NCI-H526 treated with DMSO at 0.1 percent for 48 hours (cell line): ENCODE measurements around the gene HPS3.
"Not testable (repeated sequence)": the region's sequence is repeated elsewhere in the genome, so short reads cannot be mapped to it uniquely, and the experiment has no call there.

Source experiments
- DNase-seq: peaks from one replicate; lab custom pipeline; 2025; lab: John Stamatoyannopoulos, UW

Gene HPS3

DNA sequence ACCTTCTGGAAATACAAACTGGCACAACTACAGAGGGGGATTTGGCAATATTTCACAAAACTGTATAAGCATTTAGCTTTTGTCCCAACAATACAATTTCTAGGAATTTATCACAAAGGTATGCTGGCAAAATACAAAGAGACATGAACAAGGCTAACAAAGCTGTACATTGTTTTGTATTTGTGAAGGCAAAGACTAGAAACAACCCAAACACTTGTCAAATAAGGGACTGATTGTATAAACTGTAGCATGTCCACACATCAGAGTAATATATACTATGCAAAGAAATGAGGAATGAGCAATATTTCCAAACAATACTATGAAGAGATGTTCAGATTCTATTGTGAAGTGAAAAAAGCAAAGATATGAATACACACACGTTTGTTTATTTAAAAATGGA is 65.8 kb downstream of the HPS3 start:
- DNase-seq, result no peak

- DNase-seq, result not testable (repeated sequence)
Measured at GRCh38 chr3:149196805-149197592, 67.6 kb downstream of the HPS3 start.

- no peak for DNase-seq
Measured at GRCh38 chr3:149197669-149198068, 68.2 kb downstream of the HPS3 start.

DNA sequence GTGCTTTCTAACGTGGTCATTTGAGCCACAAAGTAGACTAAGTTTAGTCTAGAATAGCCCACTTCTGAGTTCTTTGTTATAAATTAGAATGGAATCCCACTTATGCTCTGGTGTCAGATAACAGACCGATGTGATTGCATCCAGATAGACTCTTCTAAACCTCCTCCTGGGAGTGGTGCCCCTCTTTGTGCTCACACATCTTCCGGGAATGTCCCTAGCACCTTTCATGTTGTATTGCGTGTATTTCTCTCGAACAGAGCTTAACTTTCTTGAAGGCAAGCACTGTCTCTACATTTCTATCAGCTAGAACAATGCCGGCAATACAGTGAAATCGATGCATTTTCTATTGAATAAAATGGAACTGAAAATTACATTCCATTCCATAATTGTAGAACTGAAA is 69.2 kb downstream of the HPS3 start:
- no peak for DNase-seq

DNA sequence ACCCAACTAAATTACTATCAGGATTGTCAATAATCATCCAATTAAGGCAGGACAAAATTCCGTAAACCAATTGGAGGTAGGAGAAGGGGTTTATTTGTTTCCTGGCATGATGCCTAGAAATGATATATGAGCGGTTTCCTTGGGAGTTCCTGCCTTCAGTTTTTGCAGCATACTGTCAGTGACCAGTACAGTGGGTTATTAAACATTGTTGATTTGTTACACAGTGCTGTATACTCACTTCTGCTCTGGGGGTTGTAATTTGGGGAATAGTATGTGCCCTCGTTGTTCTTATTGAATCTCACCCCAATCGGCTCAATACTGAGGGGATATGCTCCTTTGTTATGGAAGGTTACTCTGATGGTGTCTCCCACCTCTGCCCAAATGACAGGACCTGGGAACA is 70.0 kb downstream of the HPS3 start:
- no peak for DNase-seq

DNA sequence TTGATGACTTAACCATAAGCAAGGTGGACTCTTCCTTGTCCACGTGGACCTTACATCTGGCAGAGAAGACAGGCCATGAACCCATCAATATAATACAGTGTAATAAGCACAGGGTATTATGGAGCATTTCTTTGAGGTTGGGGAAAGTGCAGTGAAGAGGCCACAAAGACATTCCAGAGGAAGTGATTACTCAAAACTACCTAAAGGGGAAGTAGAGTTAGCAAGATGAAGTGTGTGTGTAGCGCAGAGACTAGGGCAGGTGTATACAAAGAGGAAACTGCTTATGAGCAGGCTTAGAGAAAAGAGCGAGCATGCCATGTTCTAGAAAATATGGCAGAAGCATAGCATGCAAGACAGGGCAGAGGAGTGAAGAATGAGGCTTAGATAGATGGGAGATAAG is 74.3 kb downstream of the HPS3 start:
- no peak for DNase-seq

GRCh38 chr3:149204390-149204991 is 75.1 kb downstream of the HPS3 start:
- DNase-seq, result no peak

- DNase-seq, result no peak
Measured at GRCh38 chr3:149207475-149207874, 78.0 kb downstream of the HPS3 start.

- no peak for DNase-seq
Measured at GRCh38 chr3:149209431-149209830, 80.0 kb downstream of the HPS3 start.

GRCh38 chr3:149212386-149212785 is 82.9 kb downstream of the HPS3 start:
- no peak for DNase-seq

DNA sequence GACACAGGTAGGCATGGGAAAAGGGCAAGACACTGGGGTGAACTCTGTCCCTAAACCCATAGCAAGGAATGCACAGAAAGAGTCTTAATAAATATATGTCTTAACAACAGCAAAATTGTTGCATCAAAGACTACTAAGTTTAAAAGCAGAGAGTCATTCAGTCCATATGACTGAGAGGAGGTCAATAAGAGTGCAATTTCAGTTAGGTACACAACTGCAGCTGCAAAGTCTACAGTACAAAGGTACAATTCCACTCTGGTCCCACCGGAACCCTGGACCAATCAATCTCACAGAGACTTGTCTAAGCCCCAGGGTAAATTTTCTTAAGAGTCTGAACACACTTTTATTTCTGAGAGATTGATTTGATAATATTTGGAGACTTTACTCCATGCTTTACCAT is 85.3 kb downstream of the HPS3 start:
- no peak for DNase-seq

GRCh38 chr3:149215515-149215914 is 86.1 kb downstream of the HPS3 start:
- no peak for DNase-seq

- no peak for DNase-seq
Measured at GRCh38 chr3:149216193-149216869, 86.9 kb downstream of the HPS3 start.

- DNase-seq, result no peak
Measured at GRCh38 chr3:149217347-149217746, 87.9 kb downstream of the HPS3 start.

GRCh38 chr3:149219380-149220121 is 90.1 kb downstream of the HPS3 start:
- not testable (repeated sequence) for DNase-seq

- no peak for DNase-seq
Measured at GRCh38 chr3:149221783-149222517, 92.5 kb downstream of the HPS3 start, which contains the start of gene CP. Gene CP (minus strand): TSS chr3:149221829. CDS start chr3:149221792, 37 bp downstream.
